ENCODE measurements around the gene RAPGEF1. TPM values are rescaled to one million over a fixed set of nuclear protein-coding genes. Genes with fewer than 3 reads are reported as not detected.
A peak's percentile ranks its signal among the peaks of the same experiment; 100 is the strongest.

Gene RAPGEF1
- total RNA-seq, 1 experiment from 2014 or later, result 11.5 TPM

- DNase-seq (ENCODE audit: low read depth), result peak; percentile 33
Measured at GRCh38 chr9:131530546-131530919, 209.3 kb downstream of the RAPGEF1 start.

GRCh38 chr9:131529597-131530545 lies 210.0 kb downstream of the RAPGEF1 start:
- DNase-seq (ENCODE audit: low read depth), result no peak

GRCh38 chr9:131528886-131529505 lies 210.9 kb downstream of the RAPGEF1 start:
- no peak for DNase-seq (ENCODE audit: low read depth)

GRCh38 chr9:131528186-131528585 lies 211.7 kb downstream of the RAPGEF1 start:
- DNase-seq (ENCODE audit: low read depth), result no peak

Other genes starting within 250 kb of the RAPGEF1 start
- gene POMT1, start 237.2 kb downstream of the RAPGEF1 start, total RNA-seq (2014; rRNA removed; shearing (Covaris generic)), result 12.5 and 14.9 TPM in 2 replicates
- gene UCK1, start 208.8 kb downstream of the RAPGEF1 start, total RNA-seq (2014; rRNA removed; shearing (Covaris generic)), result 18.5 and 19.6 TPM in 2 replicates
- gene PRRT1B, start 194.6 kb downstream of the RAPGEF1 start, total RNA-seq (2014; rRNA removed; shearing (Covaris generic)), result not detected in 2 replicates